NCI-H2029 (cell line): ENCODE data around the gene TRAF3.
A peak's percentile ranks its signal among the peaks of the same experiment; 100 is the strongest.
"Not testable (repeated sequence)": the region's sequence is repeated elsewhere in the genome, so short reads cannot be mapped to it uniquely, and the experiment has no call there.

ENCODE experiments used
- DNase-seq: peaks from one replicate; lab custom pipeline; 2025; lab: John Stamatoyannopoulos, UW

TRAF3 gene

DNA sequence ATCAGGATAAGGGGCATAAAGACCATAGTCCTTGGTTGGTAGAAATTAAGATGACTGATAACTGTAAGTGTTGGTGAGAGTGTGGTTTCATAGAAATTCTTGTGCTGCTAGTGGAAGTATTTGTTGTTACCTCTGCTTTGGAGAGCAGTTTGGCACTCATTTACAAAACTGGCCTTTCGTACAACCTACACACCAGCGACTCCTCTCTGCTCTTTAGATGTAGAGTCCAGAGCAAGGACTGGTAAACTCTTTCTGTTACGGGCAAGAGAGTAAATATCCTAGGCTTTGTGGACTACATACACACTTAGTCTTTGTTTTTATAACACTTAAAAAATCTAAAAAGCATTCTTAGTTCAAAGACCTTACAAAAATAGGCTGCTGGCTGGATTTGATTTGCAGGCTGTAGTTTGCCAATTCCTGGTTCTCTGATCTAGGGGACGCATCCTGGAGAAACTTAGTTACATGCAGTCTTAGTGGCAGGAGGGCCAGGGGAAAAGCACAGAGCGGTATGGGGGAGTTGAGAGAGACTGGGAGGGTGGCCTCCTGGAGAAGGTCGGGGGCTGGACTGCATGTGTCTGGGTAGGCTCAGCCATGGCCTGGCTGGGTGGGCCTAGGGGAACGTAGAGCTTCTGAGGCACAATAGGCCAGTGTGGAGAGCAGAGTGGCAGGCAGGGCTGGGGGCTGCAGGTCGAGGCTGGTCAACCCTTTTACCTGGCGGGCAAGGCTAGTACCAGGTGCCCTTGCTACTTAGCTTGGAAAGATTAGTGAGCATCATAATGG lies 89.9 kb downstream of the TRAF3 start:
- DNase-seq: no peak

DNA sequence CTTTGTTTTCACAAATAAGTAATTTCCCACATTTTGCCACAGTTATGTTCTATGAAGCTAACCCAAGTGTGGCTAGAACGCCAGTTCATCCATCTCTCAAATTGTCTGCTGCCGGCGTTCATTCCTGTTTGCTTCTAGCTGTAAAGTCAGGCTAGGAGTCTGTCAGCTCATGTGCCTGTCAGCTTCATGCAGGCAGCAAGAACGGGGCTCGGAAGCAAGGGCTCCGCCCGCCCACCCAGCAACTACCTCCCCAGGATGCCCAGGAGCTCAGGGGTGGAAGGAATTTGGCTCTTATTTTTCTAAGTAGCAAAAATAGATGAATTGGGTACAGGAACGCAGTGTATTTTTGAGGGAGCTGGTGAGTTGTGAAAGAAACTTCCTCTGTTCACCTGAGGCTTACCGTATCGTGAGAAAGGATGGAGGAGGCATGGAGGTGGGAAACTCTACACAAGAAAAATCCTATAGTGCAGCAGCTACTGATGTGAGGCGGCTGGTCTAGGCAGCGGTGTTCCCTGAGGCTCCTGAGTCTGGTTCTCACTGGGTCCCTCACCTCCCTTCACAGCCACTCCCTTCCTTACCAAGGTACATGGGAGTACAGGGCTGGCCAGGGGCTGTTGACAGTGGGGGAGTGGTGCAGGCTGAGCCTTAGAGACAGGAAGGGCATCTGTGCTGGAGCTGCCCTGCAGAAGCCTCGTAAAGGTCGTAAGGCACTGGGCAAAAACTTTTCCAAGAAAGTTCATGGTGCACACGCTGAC lies 90.8 kb downstream of the TRAF3 start:
- no peak for DNase-seq

DNA sequence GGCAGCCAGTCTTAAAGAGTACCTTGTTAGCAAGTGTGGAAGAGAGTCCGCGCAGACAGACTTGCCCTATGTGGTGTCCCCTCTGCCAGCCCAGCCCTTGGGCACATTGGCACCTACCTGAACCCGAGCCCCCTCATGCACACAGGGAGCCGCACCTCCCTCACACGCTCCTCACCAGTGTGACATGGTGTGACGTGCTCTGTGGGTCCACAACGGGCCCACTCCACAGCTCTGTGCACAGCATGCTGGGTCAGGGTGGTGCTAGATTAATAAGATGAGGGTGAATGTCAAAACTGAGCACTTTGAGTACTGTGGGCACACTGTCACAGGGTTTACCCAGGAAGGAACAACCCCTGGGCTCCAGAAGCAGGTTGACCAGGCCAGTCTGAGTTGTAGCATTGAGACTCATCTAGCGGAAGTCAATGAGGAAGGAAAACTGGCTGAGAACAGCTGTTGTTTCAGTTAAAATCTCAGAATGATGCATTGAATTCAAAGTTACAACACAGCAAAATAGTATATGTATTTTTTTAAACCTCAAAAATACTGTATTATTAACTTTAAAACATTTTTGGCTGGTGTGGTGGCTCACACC lies 91.8 kb downstream of the TRAF3 start:
- no peak for DNase-seq

DNA sequence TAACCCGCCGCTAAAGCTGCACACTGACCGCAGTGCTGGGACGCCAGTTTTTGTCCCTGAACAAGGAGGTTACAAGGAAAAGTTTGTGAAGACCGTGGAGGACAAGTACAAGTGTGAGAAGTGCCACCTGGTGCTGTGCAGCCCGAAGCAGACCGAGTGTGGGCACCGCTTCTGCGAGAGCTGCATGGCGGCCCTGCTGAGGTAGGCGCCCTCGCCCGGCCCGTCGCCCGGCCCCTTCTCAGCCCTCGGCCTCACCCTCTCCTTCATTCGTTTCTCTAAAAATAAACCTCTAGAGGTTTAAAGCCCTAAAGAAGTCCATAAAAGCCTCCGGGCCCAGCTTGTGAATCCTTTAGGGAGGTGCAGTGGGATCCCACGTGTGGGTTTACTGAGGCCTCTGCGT lies 93.0 kb downstream of the TRAF3 start:
- DNase-seq: no peak

DNA sequence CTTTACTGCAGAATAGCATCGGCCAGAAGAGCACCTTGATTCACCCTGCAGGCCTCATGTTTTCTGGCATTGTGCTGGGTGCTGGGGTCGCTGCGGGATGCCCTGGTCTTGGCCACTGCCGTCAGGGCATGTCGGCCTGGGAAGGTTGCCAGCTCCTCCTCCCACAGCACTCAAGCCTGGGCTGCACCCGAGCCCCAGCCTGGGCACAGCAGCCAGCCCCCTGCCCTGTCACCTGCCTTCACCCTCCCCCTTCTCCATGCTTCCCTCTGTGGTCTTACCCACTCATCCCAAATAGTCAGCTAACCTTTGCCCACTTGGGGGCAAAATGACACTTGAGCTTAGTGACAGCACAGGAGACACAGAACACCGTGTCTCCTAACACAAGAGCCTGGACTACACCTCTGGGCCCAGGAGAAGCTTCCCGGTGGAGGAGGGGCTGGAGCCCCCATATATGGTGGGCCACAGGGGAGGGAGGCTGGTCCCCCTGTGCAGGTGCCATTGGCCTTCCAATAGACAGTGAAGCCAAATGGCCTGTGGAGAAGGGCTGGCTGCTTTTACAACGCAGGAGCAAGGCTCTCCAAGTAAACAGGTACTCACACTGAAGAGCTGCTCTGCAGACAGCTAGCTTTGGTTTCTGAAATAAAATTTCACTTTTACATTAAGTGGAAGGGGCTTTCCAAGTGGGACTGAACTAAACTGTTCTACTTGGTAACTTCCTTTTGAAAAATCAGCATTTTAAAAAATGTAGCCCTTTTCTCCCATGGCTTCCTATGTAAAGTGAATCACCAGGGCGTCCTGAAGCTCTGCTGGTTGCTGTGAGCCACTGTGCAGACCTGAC lies 94.0 kb downstream of the TRAF3 start:
- no peak for DNase-seq

DNA sequence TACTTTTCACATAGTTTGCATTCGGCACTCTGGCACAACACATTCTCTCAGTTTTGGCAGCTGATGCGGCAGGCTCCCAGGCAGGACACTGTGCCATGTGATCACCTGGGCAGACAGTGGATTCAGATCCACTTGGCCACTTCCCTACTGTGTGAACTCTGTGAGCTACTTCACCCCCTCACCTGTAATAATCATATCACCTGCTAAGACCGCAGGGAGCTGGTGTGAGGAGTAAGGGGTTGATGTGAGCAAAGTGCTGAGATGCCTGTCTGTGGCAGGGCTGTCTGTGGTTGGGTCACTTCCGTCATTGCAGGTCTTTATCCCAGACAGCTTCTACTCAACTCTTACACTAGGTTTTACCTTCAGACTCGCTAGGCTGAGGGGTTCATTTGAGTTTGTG lies 94.8 kb downstream of the TRAF3 start:
- DNase-seq: no peak

DNA sequence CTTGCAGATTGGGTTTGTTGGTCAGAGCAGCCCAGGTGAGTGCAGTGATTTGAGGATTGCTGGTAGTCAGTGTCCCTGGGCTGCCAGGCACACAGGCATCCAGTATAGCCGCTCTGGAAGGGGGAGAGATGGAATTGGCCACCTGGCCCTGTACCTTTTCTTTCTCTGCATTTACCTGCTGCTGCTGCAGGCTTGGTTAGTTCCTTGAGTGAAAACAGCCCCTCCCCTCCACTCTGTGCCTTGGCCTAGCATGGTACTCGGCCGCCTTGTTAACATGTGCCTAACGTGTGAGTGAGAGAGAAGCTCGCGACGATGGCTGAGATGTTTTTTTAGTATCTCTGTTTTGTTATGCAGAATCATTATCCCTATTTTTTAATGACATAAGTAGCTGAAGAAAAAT lies 95.9 kb downstream of the TRAF3 start:
- DNase-seq: no peak

DNA sequence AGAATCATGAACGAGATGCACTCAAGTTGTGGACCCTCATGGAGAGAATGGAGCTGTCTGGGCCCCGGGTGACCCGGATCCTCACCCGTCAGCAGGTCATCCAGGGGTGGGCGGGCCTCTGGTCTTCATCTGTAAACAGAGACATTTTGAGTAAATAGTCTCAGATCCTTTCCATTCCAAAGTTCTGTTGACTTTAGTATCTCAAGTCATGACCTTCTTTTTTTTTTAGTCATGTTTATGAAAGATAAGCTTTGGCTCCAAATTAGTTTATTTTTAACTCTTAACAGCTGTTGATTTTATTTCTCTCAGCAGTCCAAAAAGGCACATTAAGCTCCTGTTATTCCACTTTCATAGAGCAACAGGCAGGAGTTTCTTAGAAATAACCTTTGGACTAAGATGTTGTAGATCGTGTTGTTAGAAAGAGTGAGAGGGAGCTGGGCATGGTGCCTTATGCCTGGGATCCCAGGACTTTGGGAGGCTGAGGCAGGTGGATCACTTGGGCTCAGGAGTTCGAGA lies 96.4 kb downstream of the TRAF3 start:
- DNase-seq: no peak

DNA sequence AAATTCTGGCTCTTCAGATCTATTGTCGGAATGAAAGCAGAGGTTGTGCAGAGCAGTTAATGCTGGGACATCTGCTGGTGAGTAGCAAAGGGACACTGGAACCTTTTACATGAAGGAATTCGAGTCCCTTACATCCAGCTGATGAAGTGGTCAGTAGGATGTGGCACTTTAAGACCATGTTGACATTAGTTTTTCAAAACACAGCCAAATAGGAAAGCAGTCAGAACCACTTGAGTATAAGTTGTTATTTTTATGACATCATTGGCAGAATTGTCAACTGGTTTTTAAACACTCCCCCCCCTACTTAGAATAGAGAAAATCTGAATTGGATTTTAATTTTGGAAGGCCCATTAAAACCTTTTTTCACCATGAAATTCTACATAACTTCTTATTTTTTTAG lies 98.4 kb downstream of the TRAF3 start:
- DNase-seq: peak; percentile 10

DNA sequence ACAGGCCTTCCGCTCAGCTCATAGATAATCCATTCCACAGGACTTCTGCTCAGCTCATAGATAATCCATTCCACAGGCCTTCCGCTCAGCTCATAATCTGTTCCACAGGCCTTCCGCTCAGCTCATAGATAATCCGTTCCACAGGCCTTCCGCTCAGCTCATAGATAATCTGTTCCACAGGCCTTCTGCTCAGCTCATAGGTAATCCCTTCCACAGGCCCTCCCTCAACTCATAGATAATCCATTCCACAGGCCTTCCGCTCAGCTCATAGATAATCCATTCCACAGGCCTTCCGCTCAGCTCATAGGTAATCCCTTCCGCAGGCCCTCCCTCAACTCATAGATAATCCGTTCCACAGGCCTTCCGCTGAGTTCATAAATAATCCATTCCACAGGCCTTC lies 100.3 kb downstream of the TRAF3 start:
- DNase-seq: not testable (repeated sequence)

DNA sequence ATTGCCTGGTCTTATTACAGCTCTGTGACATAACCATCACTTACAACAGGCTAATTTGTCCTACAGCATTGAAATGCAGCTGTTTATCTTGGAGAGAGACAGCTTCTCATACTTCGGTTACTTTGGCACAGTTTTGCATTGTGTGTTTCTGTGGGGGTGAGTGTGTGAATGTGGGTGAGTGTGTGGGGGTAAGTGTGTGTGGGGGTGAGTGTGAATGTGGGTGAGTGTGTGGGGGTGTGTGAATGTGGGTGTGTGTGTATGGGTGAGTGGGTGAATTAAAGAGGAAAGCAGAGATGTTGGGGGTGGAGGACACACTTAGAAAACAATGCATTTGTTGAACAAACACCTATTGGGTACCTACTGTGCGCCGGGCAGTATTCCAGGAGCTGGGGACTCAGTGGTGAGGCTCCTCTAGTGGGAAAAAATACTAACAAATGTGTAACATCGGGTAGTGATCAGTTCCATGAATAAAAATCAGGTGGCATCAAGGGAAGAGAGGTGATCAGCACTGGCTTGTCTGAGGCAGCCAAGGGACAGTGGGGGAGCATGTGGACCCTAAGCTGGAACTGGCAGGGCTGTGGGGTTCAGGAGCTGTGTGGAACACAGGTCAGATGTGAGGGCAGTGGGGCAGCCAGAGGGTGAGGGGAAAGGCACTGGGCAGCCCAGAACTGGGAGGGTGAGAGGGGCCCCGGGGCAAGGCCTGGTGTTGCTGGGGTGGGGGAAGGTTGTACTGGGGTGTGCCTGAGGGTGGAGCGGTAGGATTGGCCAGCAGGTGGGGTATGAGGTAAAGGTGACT lies 101.1 kb downstream of the TRAF3 start:
- DNase-seq: no peak

DNA sequence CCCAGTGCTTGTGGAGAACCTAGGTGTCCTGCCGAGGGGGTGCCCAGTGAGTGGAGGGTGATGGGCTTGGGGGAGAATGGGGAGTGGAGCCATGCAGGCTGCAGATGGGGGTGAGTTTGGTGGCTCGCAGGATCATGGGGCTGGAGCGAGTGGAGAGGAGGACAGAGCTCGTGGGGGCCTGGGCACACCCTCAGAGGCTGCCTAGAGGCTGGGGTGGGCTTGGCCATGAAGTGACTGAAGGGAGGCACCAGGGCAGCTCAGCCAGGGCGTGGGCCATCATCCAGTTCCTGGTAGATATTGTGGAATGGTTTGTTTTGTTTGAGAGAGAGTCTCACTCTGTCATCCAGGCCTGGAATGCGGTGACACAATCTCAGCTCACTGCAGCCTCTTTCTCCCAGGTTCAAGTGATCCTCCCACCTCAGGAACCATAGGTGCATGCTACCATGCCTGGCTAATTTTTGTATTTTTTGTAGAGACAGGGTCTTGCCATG lies 101.8 kb downstream of the TRAF3 start:
- no peak for DNase-seq

DNA sequence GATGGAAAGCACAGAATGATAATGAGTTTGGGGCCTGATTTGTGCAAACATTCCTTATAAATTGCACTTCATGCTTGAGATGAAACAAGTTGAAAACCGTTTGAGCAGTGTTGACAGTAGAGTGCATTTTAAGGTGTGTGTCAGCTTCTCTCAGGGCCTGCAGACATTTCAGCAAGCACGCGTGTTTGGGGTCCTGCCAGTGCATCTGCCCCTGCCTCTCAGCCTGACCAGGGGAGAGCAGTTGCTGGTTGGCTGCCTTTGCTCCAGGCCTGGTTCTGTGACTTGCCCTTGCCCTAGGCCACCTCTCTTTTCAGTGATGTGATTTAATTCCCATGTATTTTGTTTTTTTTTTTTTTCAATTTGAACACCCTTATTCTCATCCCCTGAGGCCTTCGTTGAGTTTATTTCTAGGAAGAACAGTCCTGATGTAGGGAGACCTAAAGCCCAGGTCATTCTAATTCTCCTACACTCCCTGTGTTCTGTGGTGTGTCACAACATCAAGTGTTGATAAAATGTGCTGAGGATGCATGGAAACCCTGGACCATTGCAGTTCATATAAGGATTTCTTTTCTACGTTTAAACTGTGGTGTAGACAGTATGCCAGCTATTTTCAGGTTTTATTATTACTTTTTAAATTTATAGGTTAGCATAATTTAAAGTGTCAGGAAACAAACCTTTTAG lies 105.1 kb downstream of the TRAF3 start:
- no peak for DNase-seq

DNA sequence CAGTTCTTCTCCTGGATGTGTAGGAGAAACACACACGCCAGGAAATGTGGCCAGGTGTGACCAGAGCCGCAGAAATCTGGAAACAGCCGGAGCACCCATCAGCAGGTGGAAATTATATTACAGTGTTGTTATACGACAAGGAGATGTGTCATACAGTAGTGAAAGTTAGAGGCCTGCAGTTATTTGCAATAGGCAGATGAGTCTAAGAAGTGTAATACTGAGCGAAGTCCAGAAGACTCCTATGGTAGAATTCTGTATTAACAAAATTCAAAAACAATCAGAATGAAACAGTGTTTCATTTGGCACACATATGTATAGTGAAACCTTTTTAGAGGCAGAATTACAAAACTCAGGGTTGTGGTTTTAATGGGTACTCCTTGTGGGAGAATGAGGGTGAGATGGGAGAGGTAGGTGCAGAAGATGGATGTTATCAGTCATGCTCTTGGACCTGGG lies 105.9 kb downstream of the TRAF3 start:
- no peak for DNase-seq

DNA sequence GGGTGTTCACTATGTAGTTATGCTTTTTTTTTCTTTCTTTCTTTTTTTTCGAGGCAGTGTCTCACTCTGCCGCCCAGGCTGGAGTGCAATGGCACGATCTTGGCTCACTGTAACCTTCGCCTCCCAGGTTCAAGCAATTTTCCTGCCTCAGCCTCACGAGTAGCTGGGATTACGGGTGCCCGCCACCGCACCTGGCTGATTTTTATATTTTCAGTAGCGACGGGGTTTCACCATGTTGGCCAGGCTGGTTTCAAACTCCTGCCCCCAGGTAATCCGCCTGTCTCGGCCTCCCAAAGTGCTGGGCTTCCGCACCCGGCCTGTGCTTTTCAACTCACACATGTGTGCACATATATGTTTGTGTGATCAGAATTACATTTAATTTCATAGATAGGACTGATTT lies 106.3 kb downstream of the TRAF3 start:
- DNase-seq: no peak

DNA sequence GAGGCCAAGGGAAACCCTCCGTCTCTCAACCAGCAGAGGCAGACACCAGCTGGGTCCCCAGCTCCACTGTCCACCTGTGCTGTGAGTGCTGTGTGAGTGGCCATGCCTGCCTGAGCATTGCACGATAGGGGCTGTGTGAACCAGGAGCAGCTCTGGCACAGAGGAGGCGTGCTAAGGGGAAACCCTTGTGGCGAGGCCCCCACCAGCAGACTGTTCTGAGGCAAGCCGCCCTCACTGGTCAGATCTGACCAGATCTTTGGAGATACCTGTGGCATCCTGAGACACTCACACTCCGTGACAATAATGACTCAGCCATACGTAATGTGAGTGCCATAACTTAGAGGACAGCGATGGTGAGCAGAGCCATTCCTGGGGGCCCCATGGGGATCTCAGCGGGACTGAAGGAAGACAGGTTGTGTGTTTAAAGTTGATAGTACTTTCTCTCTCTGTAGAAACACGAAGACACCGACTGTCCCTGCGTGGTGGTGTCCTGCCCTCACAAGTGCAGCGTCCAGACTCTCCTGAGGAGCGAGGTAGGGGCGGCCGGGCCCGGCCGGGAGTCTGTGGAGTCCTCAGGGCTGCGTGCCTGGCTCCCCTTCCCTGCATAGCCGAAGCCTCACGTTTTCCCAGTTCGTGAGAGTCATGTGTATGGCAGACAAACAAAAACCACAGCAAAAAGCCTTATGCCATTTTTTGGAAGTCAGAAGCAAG lies 108.6 kb downstream of the TRAF3 start:
- no peak for DNase-seq

DNA sequence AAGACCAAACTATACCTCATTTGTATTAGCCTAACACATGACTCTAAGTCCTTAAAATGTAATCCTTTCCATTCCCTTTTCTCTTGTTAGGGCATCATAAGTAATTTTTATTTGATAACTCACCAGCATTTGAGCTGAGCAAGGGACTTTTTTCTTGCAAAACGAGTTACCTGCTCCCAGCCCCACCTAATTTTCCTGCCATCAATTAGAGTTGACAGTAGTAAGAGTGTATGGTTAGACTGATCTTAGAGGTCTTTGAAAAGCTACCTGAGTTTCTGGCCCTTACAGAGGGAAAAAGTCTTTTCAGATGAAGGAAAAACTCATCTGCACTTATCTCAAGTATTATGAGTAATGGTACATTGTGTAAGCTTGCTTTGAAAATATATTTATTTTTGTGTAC lies 111.5 kb downstream of the TRAF3 start:
- DNase-seq: no peak

DNA sequence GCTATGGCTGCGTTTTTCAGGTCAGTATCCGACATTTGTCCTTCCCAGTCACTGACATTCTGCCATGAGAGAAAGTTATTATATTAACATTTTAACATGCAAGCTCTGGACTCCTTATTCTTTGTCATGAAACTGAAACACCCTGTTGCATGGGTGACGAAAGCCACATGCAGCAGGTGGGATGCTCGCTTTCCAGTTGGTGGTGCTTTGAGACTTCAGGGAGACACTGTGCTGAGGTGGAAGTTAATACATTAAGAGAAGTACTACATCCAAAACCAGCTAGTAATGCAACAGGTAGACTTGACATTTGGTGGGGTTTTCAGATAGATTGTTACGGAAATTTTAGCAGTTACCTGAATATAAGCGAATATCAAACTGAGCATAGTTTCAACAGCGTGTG lies 112.4 kb downstream of the TRAF3 start:
- no peak for DNase-seq

DNA sequence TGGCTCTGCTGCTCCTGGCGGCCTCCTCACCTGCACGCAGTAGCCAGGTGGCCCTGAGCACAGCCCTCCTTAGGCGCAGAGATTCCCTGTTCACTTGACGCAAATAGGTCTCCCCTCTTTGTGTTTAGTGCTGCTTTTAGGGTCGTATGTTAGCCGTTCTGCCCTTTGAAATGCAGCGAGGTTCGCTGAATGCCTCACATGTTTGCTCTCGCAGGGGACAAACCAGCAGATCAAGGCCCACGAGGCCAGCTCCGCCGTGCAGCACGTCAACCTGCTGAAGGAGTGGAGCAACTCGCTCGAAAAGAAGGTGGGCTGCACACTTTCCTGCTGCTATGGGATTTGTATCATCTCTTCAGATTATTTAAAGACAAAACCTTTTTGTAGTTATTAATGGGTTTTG lies 113.9 kb downstream of the TRAF3 start:
- DNase-seq: no peak

DNA sequence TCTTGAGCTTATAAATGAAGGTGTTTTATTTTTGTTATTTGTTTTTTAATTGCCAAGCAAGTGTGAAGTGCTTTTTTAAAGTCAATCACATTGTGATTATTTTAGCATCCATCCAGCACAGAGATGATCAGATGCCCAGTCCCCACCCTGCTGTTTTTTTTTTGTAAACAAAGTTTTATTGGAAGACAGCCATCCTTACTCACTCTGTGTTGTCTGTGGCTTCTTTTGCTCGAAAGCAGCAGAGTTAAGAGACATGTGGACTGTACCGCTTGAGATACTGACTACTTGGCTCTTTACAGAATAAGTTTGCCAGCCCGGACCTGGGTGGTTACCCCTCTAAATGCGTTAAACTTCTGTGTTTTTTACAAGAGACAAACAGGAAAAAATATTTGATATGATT lies 114.3 kb downstream of the TRAF3 start:
- no peak for DNase-seq
